ENCODE data around the gene PIF1.
"Not testable (repeated sequence)": the region's sequence is repeated elsewhere in the genome, so short reads cannot be mapped to it uniquely, and the experiment has no call there.

DNA sequence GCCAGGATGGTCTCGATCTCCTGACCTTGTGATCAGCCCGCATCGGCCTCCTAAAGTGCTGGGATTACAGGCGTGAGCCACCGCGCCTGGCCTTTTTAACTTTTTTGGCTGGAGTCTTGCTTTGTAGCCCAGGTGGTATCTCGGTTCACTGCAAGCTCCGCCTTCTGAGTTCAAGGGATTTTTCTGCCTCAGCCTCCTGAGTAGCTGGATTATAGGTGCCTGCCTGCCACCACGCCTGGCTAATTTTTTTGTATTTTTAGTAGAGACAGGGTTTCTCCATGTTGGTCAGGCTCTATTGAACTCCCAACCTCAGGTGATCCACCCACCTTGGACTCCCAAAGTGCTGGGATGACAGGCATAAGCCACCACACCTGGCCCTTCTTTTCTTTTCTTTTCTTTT lies 29.5 kb downstream of the PIF1 start:
- TF ChIP-seq, protein P1, sequence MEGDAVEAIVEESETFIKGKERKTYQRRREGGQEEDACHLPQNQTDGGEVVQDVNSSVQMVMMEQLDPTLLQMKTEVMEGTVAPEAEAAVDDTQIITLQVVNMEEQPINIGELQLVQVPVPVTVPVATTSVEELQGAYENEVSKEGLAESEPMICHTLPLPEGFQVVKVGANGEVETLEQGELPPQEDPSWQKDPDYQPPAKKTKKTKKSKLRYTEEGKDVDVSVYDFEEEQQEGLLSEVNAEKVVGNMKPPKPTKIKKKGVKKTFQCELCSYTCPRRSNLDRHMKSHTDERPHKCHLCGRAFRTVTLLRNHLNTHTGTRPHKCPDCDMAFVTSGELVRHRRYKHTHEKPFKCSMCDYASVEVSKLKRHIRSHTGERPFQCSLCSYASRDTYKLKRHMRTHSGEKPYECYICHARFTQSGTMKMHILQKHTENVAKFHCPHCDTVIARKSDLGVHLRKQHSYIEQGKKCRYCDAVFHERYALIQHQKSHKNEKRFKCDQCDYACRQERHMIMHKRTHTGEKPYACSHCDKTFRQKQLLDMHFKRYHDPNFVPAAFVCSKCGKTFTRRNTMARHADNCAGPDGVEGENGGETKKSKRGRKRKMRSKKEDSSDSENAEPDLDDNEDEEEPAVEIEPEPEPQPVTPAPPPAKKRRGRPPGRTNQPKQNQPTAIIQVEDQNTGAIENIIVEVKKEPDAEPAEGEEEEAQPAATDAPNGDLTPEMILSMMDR (IDR thresholded peaks at IDR 0.05) = not testable (repeated sequence)
- not testable (repeated sequence) for TF ChIP-seq POLR2A, POLR2AphosphoS5, EP300 (IDR thresholded peaks at IDR 0.05)
